Activated CD4-positive, alpha-beta T cell treated with anti-CD3 and anti-CD28 coated beads for 1 hour (primary cell): ENCODE measurements around the gene LRBA.

ENCODE experiments used
- DNase-seq: peaks from one replicate; pipeline ENCODE4 v3.0.0-alpha.2; 2020

The LRBA gene

GRCh38 chr4:150255610-150256224 is 759.4 kb downstream of the LRBA start:
- DNase-seq, result no peak

- DNase-seq, result no peak
Observed at GRCh38 chr4:150253965-150254630, 761.0 kb downstream of the LRBA start.

GRCh38 chr4:150253416-150253815 is 761.7 kb downstream of the LRBA start:
- DNase-seq, result no peak

GRCh38 chr4:150252741-150253140 is 762.3 kb downstream of the LRBA start:
- no peak for DNase-seq

- DNase-seq, result no peak
Observed at GRCh38 chr4:150252306-150252705, 762.8 kb downstream of the LRBA start.

GRCh38 chr4:150251752-150252190 is 763.3 kb downstream of the LRBA start:
- DNase-seq, result no peak

- no peak for DNase-seq
Observed at GRCh38 chr4:150250998-150251651, 764.0 kb downstream of the LRBA start.

- DNase-seq, result no peak
Observed at GRCh38 chr4:150250293-150250997, 764.6 kb downstream of the LRBA start.

- no peak for DNase-seq
Observed at GRCh38 chr4:150248181-150248580, 766.9 kb downstream of the LRBA start.

GRCh38 chr4:150247184-150247583 is 767.9 kb downstream of the LRBA start:
- no peak for DNase-seq

- no peak for DNase-seq
Observed at GRCh38 chr4:150244600-150244999, 770.5 kb downstream of the LRBA start.

- DNase-seq, result no peak
Observed at GRCh38 chr4:150243932-150244331, 771.2 kb downstream of the LRBA start.

- no peak for DNase-seq
Observed at GRCh38 chr4:150242820-150243458, 772.1 kb downstream of the LRBA start.

GRCh38 chr4:150240011-150240410 is 775.1 kb downstream of the LRBA start:
- DNase-seq, result no peak

GRCh38 chr4:150238591-150238990 is 776.5 kb downstream of the LRBA start:
- no peak for DNase-seq

- DNase-seq, result no peak
Observed at GRCh38 chr4:150237110-150237872, 777.8 kb downstream of the LRBA start.

- DNase-seq, result no peak
Observed at GRCh38 chr4:150236626-150237025, 778.5 kb downstream of the LRBA start.

GRCh38 chr4:150235808-150236271 is 779.2 kb downstream of the LRBA start:
- DNase-seq, result no peak

- DNase-seq, result no peak
Observed at GRCh38 chr4:150235317-150235716, 779.8 kb downstream of the LRBA start.

GRCh38 chr4:150234246-150234645 is 780.8 kb downstream of the LRBA start:
- DNase-seq, result no peak

- no peak for DNase-seq
Observed at GRCh38 chr4:150232029-150232428, 783.1 kb downstream of the LRBA start.

GRCh38 chr4:150231107-150231770 is 783.8 kb downstream of the LRBA start:
- DNase-seq, result no peak
